ENCODE measurements around the gene EIF3A.
"Not testable (repeated sequence)": the region's sequence is repeated elsewhere in the genome, so short reads cannot be mapped to it uniquely, and the experiment has no call there.

EIF3A gene

GRCh38 chr10:119041326-119041725, 39.3 kb downstream of the EIF3A start:
- no peak for DNase-seq

- DNase-seq = no peak
Observed at GRCh38 chr10:119039161-119039560, 41.5 kb downstream of the EIF3A start.

- DNase-seq = no peak
Observed at GRCh38 chr10:119031496-119032059, 49.0 kb downstream of the EIF3A start.

- no peak for DNase-seq
Observed at GRCh38 chr10:119030421-119031250, 50.0 kb downstream of the EIF3A start.

- DNase-seq = no peak
Observed at GRCh38 chr10:119029613-119030420, 50.8 kb downstream of the EIF3A start, which contains the start of gene NANOS1. Gene NANOS1, plus strand, starts transcription at chr10:119029714. Its CDS starts 88 bp downstream, at chr10:119029802.

GRCh38 chr10:119028900-119029612, 51.6 kb downstream of the EIF3A start:
- peak; percentile 87 for DNase-seq

GRCh38 chr10:119028445-119028899, 52.1 kb downstream of the EIF3A start:
- not testable (repeated sequence) for DNase-seq

GRCh38 chr10:119026301-119027110, 54.1 kb downstream of the EIF3A start:
- DNase-seq = no peak

GRCh38 chr10:119025776-119026175, 54.8 kb downstream of the EIF3A start:
- no peak for DNase-seq

- no peak for DNase-seq
Observed at GRCh38 chr10:119025336-119025735, 55.3 kb downstream of the EIF3A start.

- DNase-seq = no peak
Observed at GRCh38 chr10:119024882-119025281, 55.7 kb downstream of the EIF3A start.

GRCh38 chr10:119023553-119023868, 57.1 kb downstream of the EIF3A start:
- no peak for DNase-seq

GRCh38 chr10:119022846-119023552, 57.6 kb downstream of the EIF3A start:
- no peak for DNase-seq

GRCh38 chr10:119020627-119020946, 60.0 kb downstream of the EIF3A start:
- no peak for DNase-seq

GRCh38 chr10:119007211-119007574, 73.4 kb downstream of the EIF3A start:
- DNase-seq = no peak

GRCh38 chr10:119006451-119007210, 74.0 kb downstream of the EIF3A start:
- no peak for DNase-seq

- DNase-seq = no peak
Observed at GRCh38 chr10:119005362-119006043, 75.1 kb downstream of the EIF3A start.

- no peak for DNase-seq
Observed at GRCh38 chr10:119003572-119004289, 76.9 kb downstream of the EIF3A start.

GRCh38 chr10:119001717-119002500, 78.7 kb downstream of the EIF3A start:
- no peak for DNase-seq

Measured in NCI-H1436 treated with DMSO at 0.1 percent for 48 hours (cell line).